Breast epithelium (tissue), 4 donors: ENCODE data around the gene TNPO1. TPM values are rescaled to one million over a fixed set of nuclear protein-coding genes. Genes with fewer than 3 reads are reported as not detected.

ENCODE experiments used
- DNase-seq, 2 donors: peaks; one replicate each; pipeline ENCODE4 v3.0.0-alpha.2; 2019; ENCODE audit warnings: low spot score in 2 of 2
- H3K27ac ChIP-seq, 2 donors: fragments of 200-600 bp; sonication (generic) in 1 of 2; one replicate each; pipeline ENCODE4 v1.5.1; 2016 to 2019; ENCODE audit warnings: mild to moderate bottlenecking in 1 of 2
- H3K27me3 ChIP-seq, 2 donors: fragments of 200-600 bp; sonication (generic) in 1 of 2; one replicate each; pipeline versions ENCODE4 v1.5.1 to v1.6.0; 2017 to 2019; ENCODE audit warnings: control low read depth in 1 of 2, mild to moderate bottlenecking in 1 of 2
- H3K36me3 ChIP-seq: fragments of 200-600 bp; one replicate; pipeline ENCODE4 v1.5.1; 2019
- H3K4me1 ChIP-seq, 2 donors: fragments of 200-600 bp; sonication (generic); one replicate each; pipeline ENCODE4 v1.5.1; 2016 to 2019; ENCODE audit warnings: control low read depth in 1 of 2
- H3K4me3 ChIP-seq, 3 donors: fragments of 200-600 bp; sonication (generic); 1 replicate in 2 of 3; 2 replicates in 1 of 3; pipeline ENCODE4 v1.5.1; 2016 to 2019; ENCODE audit warnings: mild to moderate bottlenecking in 3 of 3, moderate library complexity in 2 of 3
- H3K9me3 ChIP-seq, 2 donors: fragments of 200-600 bp; sonication (generic) in 1 of 2; one replicate each; pipeline ENCODE4 v1.5.1; 2016 to 2019; ENCODE audit warnings: control low read depth in 1 of 2
- POLR2A ChIP-seq: fragments of 450-650 bp; IDR thresholded peaks from one replicate; pipeline ENCODE4 v1.6.1; 2016; ENCODE audit warnings: antibody characterized with exemption, mild to moderate bottlenecking, moderate library complexity
- POLR2AphosphoS5 ChIP-seq, 3 donors: sonication (generic); formaldehyde crosslinking; IDR thresholded peaks; one replicate each; pipeline ENCODE4 v1.6.1; 2017; ENCODE audit warnings: antibody characterized with exemption in 3 of 3
- intact Hi-C: fragments of 100-400 bp; cut with DNase I; formaldehyde crosslinking; loops from one replicate; pipeline ENCODE4 v1.15.1; 2023; ENCODE audit warnings: low total_unique reads
- total RNA-seq, 3 donors: library from RNA; depleted of rRNA; stranded (reverse); fragments of >200 nt; gene quantifications; one replicate each; pipeline ENCODE4 v1.1.0, GENCODE V29; 2016
- TF ChIP-seq, protein P1 (sequence below), 3 donors: fragments of 450-650 bp; IDR thresholded peaks; one replicate each; pipeline ENCODE4 v1.5.1; 2016 to 2017; ENCODE audit warnings: antibody characterized with exemption in 3 of 3, mild to moderate bottlenecking in 3 of 3, moderate library complexity in 3 of 3

TNPO1 gene
- total RNA-seq, 3 donors from 2014 or later: 87.5 to 105 (median 87.8) TPM

DNA sequence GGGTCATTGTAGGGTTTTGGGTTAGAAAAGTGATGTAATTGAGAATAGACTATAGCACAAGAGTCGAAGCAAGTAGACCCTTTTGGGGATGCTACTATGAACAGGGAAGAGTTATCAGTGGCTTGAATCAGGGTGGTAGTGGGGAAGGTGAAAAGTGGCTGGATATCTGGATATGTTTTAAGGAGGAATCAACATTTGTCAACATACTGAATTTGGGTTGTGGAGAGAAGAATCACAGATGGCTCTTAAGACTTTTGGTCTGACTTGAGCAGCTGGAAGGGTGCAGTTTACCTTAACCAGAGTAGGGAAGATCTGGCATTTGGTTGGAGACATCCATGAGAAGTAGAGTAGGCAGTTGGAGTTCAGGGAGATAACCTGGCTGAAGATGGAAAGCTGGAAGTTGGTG lies 100.9 kb downstream of the TNPO1 start:
- intact Hi-C loops: no loop called here
- Histone ChIP-seq H3K4me3 (no peak overlapping the region), H3K36me3 (no peaks in the 10 kb centered on the region), H3K27ac (no peak overlapping the region), H3K9me3 (no peaks in the 10 kb centered on the region), H3K27me3 (no peaks in the 10 kb centered on the region), H3K4me1 (no peaks in the 10 kb centered on the region)
- TF ChIP-seq POLR2A (no peak), POLR2AphosphoS5 (IDR thresholded peaks at IDR 0.05) (no peak)
- TF ChIP-seq, protein P1, sequence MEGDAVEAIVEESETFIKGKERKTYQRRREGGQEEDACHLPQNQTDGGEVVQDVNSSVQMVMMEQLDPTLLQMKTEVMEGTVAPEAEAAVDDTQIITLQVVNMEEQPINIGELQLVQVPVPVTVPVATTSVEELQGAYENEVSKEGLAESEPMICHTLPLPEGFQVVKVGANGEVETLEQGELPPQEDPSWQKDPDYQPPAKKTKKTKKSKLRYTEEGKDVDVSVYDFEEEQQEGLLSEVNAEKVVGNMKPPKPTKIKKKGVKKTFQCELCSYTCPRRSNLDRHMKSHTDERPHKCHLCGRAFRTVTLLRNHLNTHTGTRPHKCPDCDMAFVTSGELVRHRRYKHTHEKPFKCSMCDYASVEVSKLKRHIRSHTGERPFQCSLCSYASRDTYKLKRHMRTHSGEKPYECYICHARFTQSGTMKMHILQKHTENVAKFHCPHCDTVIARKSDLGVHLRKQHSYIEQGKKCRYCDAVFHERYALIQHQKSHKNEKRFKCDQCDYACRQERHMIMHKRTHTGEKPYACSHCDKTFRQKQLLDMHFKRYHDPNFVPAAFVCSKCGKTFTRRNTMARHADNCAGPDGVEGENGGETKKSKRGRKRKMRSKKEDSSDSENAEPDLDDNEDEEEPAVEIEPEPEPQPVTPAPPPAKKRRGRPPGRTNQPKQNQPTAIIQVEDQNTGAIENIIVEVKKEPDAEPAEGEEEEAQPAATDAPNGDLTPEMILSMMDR (IDR thresholded peaks at IDR 0.05): no peak
- DNase-seq: no peak

DNA sequence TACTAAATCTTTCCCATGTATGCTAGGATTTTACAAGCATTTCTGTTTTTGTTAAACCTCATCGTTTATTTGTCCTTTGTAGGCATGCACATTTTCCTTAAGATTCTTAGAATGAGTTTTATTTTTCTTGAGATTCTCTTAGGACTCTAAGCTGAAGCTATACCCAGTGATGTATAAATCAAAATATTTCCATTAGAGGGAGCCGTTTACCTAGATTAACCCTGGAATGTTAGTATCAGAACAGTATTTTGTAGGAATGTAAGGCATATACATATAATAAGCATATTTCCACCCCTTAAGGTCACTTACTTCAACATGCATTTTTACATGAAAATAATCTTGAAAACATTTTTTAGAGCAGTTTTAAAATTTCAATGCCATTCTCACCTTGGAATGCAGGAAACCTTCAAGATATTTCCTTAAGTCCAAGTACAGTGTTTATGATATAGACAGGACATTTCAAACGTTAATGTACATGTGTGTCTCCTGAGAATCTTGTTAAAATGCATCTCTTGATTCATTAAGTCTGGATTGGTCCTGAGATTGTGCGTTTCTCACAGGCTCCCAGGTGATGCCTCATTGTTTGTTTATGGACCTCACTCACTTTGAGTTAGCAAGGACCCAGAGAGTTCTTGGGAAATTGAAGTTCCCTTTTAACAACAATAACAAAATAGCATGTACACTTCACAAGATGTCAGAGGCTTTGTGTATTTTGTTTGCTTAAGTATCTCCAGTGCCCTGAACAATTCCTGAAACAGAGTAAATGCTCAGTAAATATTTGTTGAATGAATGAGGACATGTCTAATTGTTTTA lies 104.4 kb downstream of the TNPO1 start:
- TF ChIP-seq POLR2A (no peak), POLR2AphosphoS5 (IDR thresholded peaks at IDR 0.05) (no peak)
- TF ChIP-seq, protein P1 (IDR thresholded peaks at IDR 0.05): no peak
- Histone ChIP-seq H3K4me3 (no peak overlapping the region), H3K27ac (no peak overlapping the region), H3K36me3 (no peaks in the 10 kb centered on the region), H3K4me1 (no peaks in the 10 kb centered on the region), H3K9me3 (no peaks in the 10 kb centered on the region), H3K27me3 (no peaks in the 10 kb centered on the region)
- no peak for DNase-seq
- intact Hi-C loops: no loop called here

DNA sequence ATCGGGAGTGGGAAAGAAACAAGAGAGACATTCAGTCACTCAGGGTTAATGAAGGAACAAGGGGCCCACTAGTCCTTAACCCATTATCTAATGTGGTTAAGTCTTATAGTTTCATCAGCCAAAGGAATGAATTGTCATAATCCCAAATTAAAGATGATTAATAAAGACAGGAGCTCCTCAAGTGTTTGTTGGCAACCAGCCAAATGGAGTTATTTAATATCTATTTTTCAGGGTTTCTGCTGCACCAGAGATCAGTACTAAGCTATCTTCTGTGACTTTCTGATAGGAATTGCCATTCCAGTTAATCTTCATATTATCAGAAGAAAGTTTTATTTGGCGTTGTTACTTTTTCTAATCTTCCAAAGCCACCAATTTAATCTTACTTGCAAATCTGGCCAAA lies 105.4 kb downstream of the TNPO1 start:
- TF ChIP-seq, protein P1 (IDR thresholded peaks at IDR 0.05): no peak
- no peak for TF ChIP-seq POLR2AphosphoS5 (IDR thresholded peaks at IDR 0.05)
- no peak for TF ChIP-seq POLR2A
- Histone ChIP-seq H3K4me1 (no peaks in the 10 kb centered on the region), H3K4me3 (no peak overlapping the region), H3K27ac (no peak overlapping the region), H3K9me3 (no peaks in the 10 kb centered on the region), H3K36me3 (no peaks in the 10 kb centered on the region), H3K27me3 (no peaks in the 10 kb centered on the region)
- intact Hi-C loops: no loop called here
- no peak for DNase-seq

DNA sequence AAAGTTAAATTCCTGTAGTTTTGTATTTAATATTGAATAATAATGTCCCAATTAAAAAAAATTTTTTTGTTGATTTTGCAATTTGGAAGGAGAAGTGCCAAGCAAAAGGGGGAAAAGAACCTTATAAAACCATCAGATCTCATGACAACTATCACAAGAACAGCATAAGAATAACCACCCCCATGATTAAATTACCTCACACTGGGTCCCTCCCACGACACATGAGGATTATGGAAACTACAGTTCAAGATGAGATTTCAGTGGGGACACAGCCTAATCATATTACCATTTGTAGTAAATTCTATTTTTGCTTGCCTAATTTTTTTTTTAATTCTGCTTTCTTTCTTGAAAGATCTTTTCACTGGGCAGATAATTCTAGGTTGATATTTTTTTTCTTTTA lies 106.0 kb downstream of the TNPO1 start:
- no peaks in the 10 kb centered on the region for H3K27me3 ChIP-seq
- intact Hi-C loops: no loop called here

More for the DNA sequence above, 106.0 kb downstream of the TNPO1 start:
- Histone ChIP-seq H3K4me1 (no peaks in the 10 kb centered on the region), H3K4me3 (no peak overlapping the region), H3K36me3 (no peaks in the 10 kb centered on the region), H3K9me3 (no peaks in the 10 kb centered on the region), H3K27ac (no peak overlapping the region)
- DNase-seq: no peak
- TF ChIP-seq POLR2AphosphoS5 (IDR thresholded peaks at IDR 0.05): no peak
- TF ChIP-seq, protein P1 (IDR thresholded peaks at IDR 0.05): no peak
- no peak for TF ChIP-seq POLR2A
